Stimulated activated CD4-positive, alpha-beta T cell treated with anti-CD3 and anti-CD28 coated beads, Interleukin-1b, Interleukin-23, amount 100 ng/mL, for 1 hour (primary cell): ENCODE measurements around the gene ZNF646.

Source experiments
- DNase-seq, 2 donors: peaks; one replicate each; pipeline ENCODE4 v3.0.0-alpha.2; 2020; ENCODE audit warnings: low read depth in 2 of 2

Gene ZNF646

GRCh38 chr16:31064882-31065461 lies 9.2 kb upstream of the ZNF646 start:
- no peak for DNase-seq

- DNase-seq: no peak
Measured at GRCh38 chr16:31067342-31067741, 6.9 kb upstream of the ZNF646 start.

GRCh38 chr16:31071861-31072260 lies 2.4 kb upstream of the ZNF646 start:
- no peak for DNase-seq

GRCh38 chr16:31072540-31073141 lies 1.6 kb upstream of the ZNF646 start:
- DNase-seq: no peak

GRCh38 chr16:31073142-31073969 lies 866 bp upstream of the ZNF646 start:
- peak; percentile 53 to 86 for DNase-seq

GRCh38 chr16:31074814-31075183 lies 577 bp downstream of the ZNF646 start:
- DNase-seq: no peak

GRCh38 chr16:31076319-31076718 lies 2.1 kb downstream of the ZNF646 start:
- no peak for DNase-seq

GRCh38 chr16:31077024-31077423 lies 2.8 kb downstream of the ZNF646 start:
- no peak for DNase-seq

GRCh38 chr16:31077592-31078396 lies 3.6 kb downstream of the ZNF646 start:
- no peak for DNase-seq

- no peak for DNase-seq
Measured at GRCh38 chr16:31078597-31079341, 4.5 kb downstream of the ZNF646 start.

- DNase-seq: no peak
Measured at GRCh38 chr16:31079342-31079944, 5.2 kb downstream of the ZNF646 start.

GRCh38 chr16:31080035-31080629 lies 5.9 kb downstream of the ZNF646 start:
- no peak for DNase-seq

GRCh38 chr16:31080756-31081419 lies 6.7 kb downstream of the ZNF646 start:
- DNase-seq: no peak

- DNase-seq: no peak
Measured at GRCh38 chr16:31081428-31082351, 7.5 kb downstream of the ZNF646 start.

GRCh38 chr16:31082368-31083045 lies 8.3 kb downstream of the ZNF646 start:
- no peak for DNase-seq

- DNase-seq: no peak
Measured at GRCh38 chr16:31083081-31083480, 8.9 kb downstream of the ZNF646 start.

- DNase-seq: no peak
Measured at GRCh38 chr16:31083556-31083955, 9.3 kb downstream of the ZNF646 start.

- no peak for DNase-seq
Measured at GRCh38 chr16:31083981-31084380, 9.8 kb downstream of the ZNF646 start.
